Heart right ventricle (tissue), 16 donors: ENCODE data around the gene VPS18. TPM values are rescaled to one million over a fixed set of nuclear protein-coding genes. Genes with fewer than 3 reads are reported as not detected.

Experiments used
- ATAC-seq, 8 donors: fragments of 200-7000 bp; cut with Tn5 transposase; one replicate each; pipeline ENCODE4 v1.9.1; 2020; ENCODE audit warnings: mild to moderate bottlenecking in 8 of 8, moderate library complexity in 8 of 8, moderate number of reproducible peaks in 1 of 8
- DNase-seq, 2 donors: peaks; one replicate each; pipeline ENCODE4 v3.0.0-alpha.2; 2020
- H3K27ac ChIP-seq, 10 donors: fragments of 200-600 bp; sonication (generic) in 2 of 10; one replicate each; pipeline versions ENCODE4 v1.5.0 to v1.8.0; 2020 to 2022; ENCODE audit warnings: mild to moderate bottlenecking in 3 of 10
- H3K27me3 ChIP-seq, 7 donors: fragments of 200-600 bp; one replicate each; pipeline ENCODE4 v1.8.0; 2021 to 2022; ENCODE audit warnings: mild to moderate bottlenecking in 2 of 7
- H3K36me3 ChIP-seq, 9 donors: fragments of 200-600 bp; sonication (generic) in 1 of 9; one replicate each; pipeline versions ENCODE4 v1.5.0 to v1.8.0; 2020 to 2022; ENCODE audit warnings: mild to moderate bottlenecking in 2 of 9
- H3K4me1 ChIP-seq, 9 donors: fragments of 200-600 bp; sonication (generic) in 1 of 9; one replicate each; pipeline versions ENCODE4 v1.5.0 to v1.8.0; 2020 to 2022; ENCODE audit warnings: mild to moderate bottlenecking in 4 of 9
- H3K4me3 ChIP-seq, 10 donors: fragments of 200-600 bp; sonication (generic) in 2 of 10; one replicate each; pipeline versions ENCODE4 v1.5.0 to v1.8.0; 2020 to 2022; ENCODE audit warnings: mild to moderate bottlenecking in 7 of 10, moderate library complexity in 2 of 10
- H3K9me3 ChIP-seq, 11 donors: fragments of 200-600 bp in 10 of 11; sonication (generic) in 2 of 11; one replicate each; pipeline versions ENCODE4 v1.5.0 to v1.8.0; 2013 to 2022; ENCODE audit warnings: mild to moderate bottlenecking in 2 of 11, control low read depth in 1 of 11, moderate library complexity in 1 of 11
- CTCF ChIP-seq, 9 donors: fragments of 200-600 bp; sonication (generic) in 2 of 9; IDR thresholded peaks; one replicate each; pipeline versions ENCODE4 v1.5.0 to v1.8.0; 2021 to 2022; ENCODE audit warnings: antibody characterized with exemption in 9 of 9, mild to moderate bottlenecking in 5 of 9, moderate library complexity in 1 of 9
- WGBS, 2 donors: extraction: QIAGEN DNeasy Blood & Tissue Kit; methylation state at CpG; one replicate each; pipeline ENCODE4 v1.1.7; 2013; ENCODE audit warnings: inconsistent platforms in 1 of 2; 5-methylcytosine and 5-hydroxymethylcytosine counted together
- intact Hi-C, 10 donors: fragments of 100-400 bp; cut with DNase I; formaldehyde crosslinking; loops; one replicate each; pipeline versions ENCODE4 v1.11.1 to v1.14.2; 2022
- polyA plus RNA-seq, 2 donors: library from polyadenylated mRNA; stranded (reverse); fragments of 200-250 nt; gene quantifications; one replicate each; pipeline ENCODE4 v1.2.3, GENCODE V29; 2013
- total RNA-seq, 10 donors: library from RNA; stranded (reverse); fragmentation: NEBNext Ultra II Directional in 3 of 10; extraction: Animal tissue kit (Norgen Biotek cat#: 25700) in 3 of 10; gene quantifications; one replicate each; pipeline versions ENCODE4 v1.2.1 to v1.2.4, GENCODE V29; 2021 to 2023
- donor health status: Arrhythmogenic right ventricular cardiomyopathy.
- donor health status: ischemic (EF 13 %, LVEDD 7.1; RV severe dilation, severe dysfunction).
- donor health status: healthy with polysubstance abuse.
- donor health status: DM: no; HTN: yes; CAD: no.
- donor health status: DM: no; HTN: no; CAD: no.
- donor health status: ischemic (EF 25% LVEDD 6.9; RV normal size, moderate dysfunction).
- donor health status: ischemic (EF 25% LVEDD 5.7; RV mildly dilated, moderate dysfunction).
- donor health status: healthy.
- donor health status: DM: yes; HTN: yes; CAD: no.
- donor health status: Ischemic cardiomyopathy.
- donor health status: ischemic (EF 35%, LVEDD 5.7; RV mildly dilated, moderate dysfunction).
- donor health status: nonischemic (EF 11% LVEDD 7.7; RV severe dilation, severe dysfunction).
- donor health status: DM: yes; HTN: yes; CAD: no.
- donor health status: PGD.
- donor health status: ischemic (EF 29% LVEDD 5.4; RV normal size, mild dysfunction).
- donor health status: nonischemic (EF 23%, LVEDD 6.1; RV moderate dilation, normal function).

Gene VPS18
- total and polyA plus RNA-seq, 12 donors: 10.5 to 25.0 (median 20.5) TPM

- Histone ChIP-seq H3K4me3 (peak overlapping the region in 7 of 10 donors; percentile 11 to 96 (median 77)), H3K4me1 (peaks cover 14 to 96% (median 72%) of the 10 kb centered on the region in 9 donors), H3K27ac (peak overlapping the region; percentile 53 to 96 (median 90)), H3K36me3 (peaks cover 0 to 58% (median 14%) of the 10 kb centered on the region in 9 donors), H3K27me3 (peaks cover 0 to 4% (median 0%) of the 10 kb centered on the region in 7 donors), H3K9me3 (no peaks in the 10 kb centered on the region)
- ATAC-seq: peak in 3 of 8 donors; percentile 13 to 32 (median 15)
- WGBS, 2 donors: 59% methylated on average over 19 of the region's 19 CpGs
- intact Hi-C loops: no loop called here
- peak in 8 of 9 donors; percentile 23 to 51 (median 35) for TF ChIP-seq CTCF (IDR thresholded peaks at IDR 0.05)
- peak in 1 of 2 donors; percentile 13 for DNase-seq
These were observed 43.7 kb downstream of the VPS18 start for GRCh38 chr15:40937762-40938535.

- H3K9me3 ChIP-seq: no peaks in the 10 kb centered on the region
- TF ChIP-seq CTCF (IDR thresholded peaks at IDR 0.05): no peak
- peaks cover 14 to 95% (median 70%) of the 10 kb centered on the region in 9 donors for H3K4me1 ChIP-seq
- H3K4me3 ChIP-seq: peak overlapping the region in 6 of 10 donors; percentile 66 to 96 (median 82)
- DNase-seq (peak in 1 of 2 donors; percentile 16), ATAC-seq (no peak)
- H3K27me3 ChIP-seq: no peaks in the 10 kb centered on the region
- peak overlapping the region; percentile 4 to 96 (median 90) for H3K27ac ChIP-seq
- 85 to 90% methylated on average over 6 of the region's 6 CpGs for WGBS, 2 donors
- H3K36me3 ChIP-seq: peaks cover 0 to 53% (median 14%) of the 10 kb centered on the region in 9 donors
- intact Hi-C loops: no loop called here
These were observed 44.3 kb downstream of the VPS18 start for GRCh38 chr15:40938536-40938870.

DNA sequence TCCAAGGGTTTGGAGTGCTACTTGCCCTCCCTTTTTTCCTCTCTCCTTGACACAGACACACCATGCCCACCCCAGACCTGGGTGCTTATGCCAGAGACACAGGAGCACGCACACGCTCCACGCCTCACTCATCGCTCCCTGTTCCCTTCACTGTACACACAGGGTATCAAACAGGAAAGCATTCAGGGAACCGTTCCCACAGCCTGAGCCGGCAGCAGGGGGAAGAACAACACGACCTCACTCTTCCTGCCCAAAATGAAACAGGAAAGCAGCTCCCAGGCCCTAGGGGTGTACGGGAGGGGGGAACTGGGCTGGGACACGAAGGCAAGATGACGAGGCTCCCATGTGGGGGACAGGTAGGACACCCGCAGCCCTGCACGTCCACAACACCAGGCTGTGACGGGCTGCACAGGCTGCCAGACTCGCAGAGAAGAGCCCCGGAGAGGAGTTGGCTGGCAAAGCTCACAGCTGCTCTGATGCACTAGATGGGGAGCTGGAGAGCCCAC, 46.1 kb downstream of the VPS18 start:
- 29 to 52% methylated on average over 15 of the region's 15 CpGs for WGBS, 2 donors
- intact Hi-C loops: loop anchor here in 8 of 10 donors (2.0 to 10.0 kb wide), 6 partner anchors 33 to 82 kb away; no protein-coding TSS in a partner anchor
- DNase-seq: peak; percentile 49 to 76
- peak; percentile 4 to 73 (median 52) for ATAC-seq
- Histone ChIP-seq H3K4me3 (peak overlapping the region in 8 of 10 donors; percentile 46 to 96 (median 63)), H3K27me3 (no peaks in the 10 kb centered on the region), H3K27ac (peak overlapping the region; percentile 86 to 96 (median 93)), H3K36me3 (peaks cover 0 to 39% (median 9%) of the 10 kb centered on the region in 9 donors), H3K9me3 (no peaks in the 10 kb centered on the region), H3K4me1 (peaks cover 14 to 77% (median 63%) of the 10 kb centered on the region in 9 donors)
- no peak for TF ChIP-seq CTCF (IDR thresholded peaks at IDR 0.05)

DNA sequence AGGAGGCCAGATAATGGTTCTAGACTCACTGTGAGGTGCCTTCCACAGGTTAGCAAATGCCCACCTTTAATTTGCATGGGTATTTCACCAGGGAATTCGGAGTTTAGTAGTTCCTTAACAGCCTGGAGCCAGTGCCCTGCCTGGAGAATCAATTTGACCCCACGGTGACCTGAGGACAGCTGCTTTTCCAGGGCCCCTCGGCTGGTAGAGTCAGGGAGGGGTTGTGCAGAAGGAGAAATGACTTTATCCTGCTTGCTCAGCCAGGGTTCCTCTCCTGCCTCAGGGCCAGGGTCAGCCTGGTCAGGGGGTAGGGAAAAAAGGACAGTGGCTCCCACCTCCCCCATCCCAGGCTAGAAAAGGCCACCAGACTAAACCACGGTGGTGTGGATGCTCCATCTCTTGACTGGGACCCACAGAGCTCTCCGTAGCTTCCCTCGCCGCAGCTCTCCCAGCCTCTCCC, 46.8 kb downstream of the VPS18 start:
- Histone ChIP-seq H3K27ac (peak overlapping the region; percentile 86 to 96 (median 93)), H3K27me3 (no peaks in the 10 kb centered on the region), H3K9me3 (no peaks in the 10 kb centered on the region), H3K36me3 (peaks cover 0 to 31% (median 5%) of the 10 kb centered on the region in 9 donors), H3K4me3 (peak overlapping the region in 9 of 10 donors; percentile 46 to 96 (median 63)), H3K4me1 (peaks cover 14 to 69% (median 61%) of the 10 kb centered on the region in 9 donors)
- DNase-seq (no peak), ATAC-seq (peak in 6 of 8 donors; percentile 0 to 24 (median 6))
- 14 to 24% methylated on average over 7 of the region's 7 CpGs for WGBS, 2 donors
- TF ChIP-seq CTCF (IDR thresholded peaks at IDR 0.05): no peak
- intact Hi-C loops: loop anchor here in 8 of 10 donors (1.0 to 10.0 kb wide), 7 partner anchors 34 to 81 kb away; no protein-coding TSS in a partner anchor
